Measurements from ENCODE around the gene GSC2. TPM values are rescaled to one million over a fixed set of nuclear protein-coding genes. Genes with fewer than 3 reads are reported as not detected.

GSC2 gene
- total and polyA plus RNA-seq, 9 of the 15 experiments (the other 6 are each of a cell fraction or from before 2014, with no cell fraction given), result not detected

DNA sequence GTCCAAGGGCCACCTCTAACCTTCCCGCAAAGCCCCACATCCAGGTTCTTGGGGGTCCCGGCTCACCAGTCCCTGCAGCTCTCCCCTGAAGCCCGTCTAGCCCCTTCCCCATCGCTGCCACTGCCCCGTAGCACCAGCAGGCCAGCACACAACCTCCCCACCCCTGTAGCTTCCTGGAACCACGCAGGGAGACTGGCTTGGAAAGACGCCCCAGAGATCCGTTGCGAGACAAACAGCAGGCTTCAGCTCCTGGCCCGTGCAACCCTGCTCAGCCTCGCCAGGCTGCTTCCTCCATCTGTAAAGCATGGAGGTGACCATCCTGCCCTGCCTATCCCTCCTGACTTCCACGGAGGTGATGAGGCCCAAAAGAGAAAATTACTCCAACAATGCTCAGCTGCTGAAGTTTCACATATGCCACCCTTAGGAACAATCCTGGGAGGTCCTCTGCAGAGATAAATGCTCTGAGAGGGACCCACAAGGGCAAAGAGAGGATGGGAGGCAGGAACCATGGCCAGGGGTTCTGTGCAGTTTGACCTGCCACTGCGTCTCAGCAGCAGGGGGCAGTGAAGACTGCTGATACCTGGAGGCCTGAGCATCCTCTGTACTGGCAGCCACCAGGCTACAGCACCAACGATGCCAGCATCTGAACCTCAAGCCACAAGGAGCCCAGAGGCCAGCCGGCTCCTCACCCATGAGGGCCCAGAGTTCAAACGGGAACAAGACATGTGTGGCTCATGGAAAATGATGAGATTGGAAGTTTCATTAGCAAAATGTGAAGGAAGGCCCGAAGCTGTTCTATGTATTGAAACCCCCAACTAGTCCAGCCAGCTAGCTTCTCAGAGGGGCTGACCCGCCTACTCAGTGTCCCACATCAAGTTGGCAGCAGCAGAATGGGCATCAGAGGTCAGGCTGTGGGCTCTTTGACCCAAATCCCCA, 44.0 kb downstream of the GSC2 start (continued):
- TF ChIP-seq ZNF707 (CRISPR knock-in tag; conservative IDR thresholded peaks at IDR 0.05) (no peak), BRF1 (IDR thresholded peaks at IDR 0.05; ENCODE audit: borderline replicate concordance, extremely low read depth, insufficient read length) (no peak), RERE (CRISPR knock-in tag; IDR thresholded peaks at IDR 0.05; ENCODE audit: borderline replicate concordance) (no peak), MYC (IDR thresholded peaks at IDR 0.05; ENCODE audit: low read depth, low read length) (no peak), MYC (CRISPR knock-in tag; IDR thresholded peaks at IDR 0.05; ENCODE audit: borderline replicate concordance, low read depth) (0 out of 2 replicates have a peak, but pooled peaks have one; percentile 72)
- TF ChIP-seq, protein P1, sequence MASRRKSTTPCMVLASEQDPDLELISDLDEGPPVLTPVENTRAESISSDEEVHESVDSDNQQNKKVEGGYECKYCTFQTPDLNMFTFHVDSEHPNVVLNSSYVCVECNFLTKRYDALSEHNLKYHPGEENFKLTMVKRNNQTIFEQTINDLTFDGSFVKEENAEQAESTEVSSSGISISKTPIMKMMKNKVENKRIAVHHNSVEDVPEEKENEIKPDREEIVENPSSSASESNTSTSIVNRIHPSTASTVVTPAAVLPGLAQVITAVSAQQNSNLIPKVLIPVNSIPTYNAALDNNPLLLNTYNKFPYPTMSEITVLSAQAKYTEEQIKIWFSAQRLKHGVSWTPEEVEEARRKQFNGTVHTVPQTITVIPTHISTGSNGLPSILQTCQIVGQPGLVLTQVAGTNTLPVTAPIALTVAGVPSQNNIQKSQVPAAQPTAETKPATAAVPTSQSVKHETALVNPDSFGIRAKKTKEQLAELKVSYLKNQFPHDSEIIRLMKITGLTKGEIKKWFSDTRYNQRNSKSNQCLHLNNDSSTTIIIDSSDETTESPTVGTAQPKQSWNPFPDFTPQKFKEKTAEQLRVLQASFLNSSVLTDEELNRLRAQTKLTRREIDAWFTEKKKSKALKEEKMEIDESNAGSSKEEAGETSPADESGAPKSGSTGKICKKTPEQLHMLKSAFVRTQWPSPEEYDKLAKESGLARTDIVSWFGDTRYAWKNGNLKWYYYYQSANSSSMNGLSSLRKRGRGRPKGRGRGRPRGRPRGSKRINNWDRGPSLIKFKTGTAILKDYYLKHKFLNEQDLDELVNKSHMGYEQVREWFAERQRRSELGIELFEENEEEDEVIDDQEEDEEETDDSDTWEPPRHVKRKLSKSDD (conservative IDR thresholded peaks at IDR 0.05; ENCODE audit: low read length), result 0 out of 2 replicates have a peak, but pooled peaks have one; percentile 51

All from K562 (cell line).